ENCODE results near the gene S100A9. TPM values are rescaled to one million over a fixed set of nuclear protein-coding genes. Genes with fewer than 3 reads are reported as not detected.

The S100A9 gene
- polyA plus RNA-seq, 1 donor from 2014 or later = not detected

- no peaks in the 10 kb centered on the region for H3K36me3 ChIP-seq (ENCODE audit: insufficient read depth, low read length)
- H3K9me3 ChIP-seq (ENCODE audit: low read length) = no peaks in the 10 kb centered on the region
- no peaks in the 10 kb centered on the region for H3K27me3 ChIP-seq (ENCODE audit: insufficient read depth, low read depth, low read length)
- no peak overlapping the region for H3K4me2 ChIP-seq (ENCODE audit: low read length)
- H2AFZ ChIP-seq (ENCODE audit: low read depth, low read length) = no peak overlapping the region
- H3K79me2 ChIP-seq (replicated peaks; ENCODE audit: insufficient read depth, low read length) = no peaks in the 10 kb centered on the region
- no peaks in the 10 kb centered on the region for H4K20me1 ChIP-seq (ENCODE audit: insufficient read depth)
- TF ChIP-seq POLR2AphosphoS5 (IDR thresholded peaks at IDR 0.05) (no peak), RAD21 (conservative IDR thresholded peaks at IDR 0.05) (no peak), TAF1 (IDR thresholded peaks at IDR 0.05; ENCODE audit: low read depth) (no peak), MXI1 (conservative IDR thresholded peaks at IDR 0.05; ENCODE audit: poor library complexity, severe bottlenecking) (no peak), EZH2 (IDR thresholded peaks at IDR 0.05; ENCODE audit: borderline replicate concordance, insufficient read depth, low read length, poor library complexity, severe bottlenecking) (no peak), EP300 (conservative IDR thresholded peaks at IDR 0.05; ENCODE audit: poor library complexity, severe bottlenecking) (no peak), CTCF (IDR thresholded peaks at IDR 0.05; ENCODE audit: poor library complexity, severe bottlenecking) (no peak), SMC3 (conservative IDR thresholded peaks at IDR 0.05; ENCODE audit: poor library complexity) (no peak), REST (IDR thresholded peaks at IDR 0.05; ENCODE audit: borderline replicate concordance) (no peak)
- H3F3A ChIP-seq (ENCODE audit: insufficient read depth, low read length, poor library complexity, severe bottlenecking) = no peaks in the 10 kb centered on the region
- no peaks in the 10 kb centered on the region for H3K9me2 ChIP-seq (ENCODE audit: insufficient read depth, low read length)
- H3K4me3 ChIP-seq (ENCODE audit: low read length) = no peak overlapping the region
- H3K27ac ChIP-seq (ENCODE audit: low read length) = no peak overlapping the region
- H3K9ac ChIP-seq (ENCODE audit: low read length) = no peak overlapping the region
Observed at GRCh38 chr1:153399401-153400055, 41.9 kb downstream of the S100A9 start.

- H3K36me3 ChIP-seq (ENCODE audit: insufficient read depth, low read length) = no peaks in the 10 kb centered on the region
Observed at GRCh38 chr1:153400244-153400643, 42.6 kb downstream of the S100A9 start.

More at GRCh38 chr1:153400244-153400643, 42.6 kb downstream of the S100A9 start:
- no peaks in the 10 kb centered on the region for H3K9me3 ChIP-seq (ENCODE audit: low read length)
- H2AFZ ChIP-seq (ENCODE audit: low read depth, low read length) = no peak overlapping the region
- no peaks in the 10 kb centered on the region for H3K9me2 ChIP-seq (ENCODE audit: insufficient read depth, low read length)
- H3F3A ChIP-seq (ENCODE audit: insufficient read depth, low read length, poor library complexity, severe bottlenecking) = no peaks in the 10 kb centered on the region
- no peak overlapping the region for H3K4me2 ChIP-seq (ENCODE audit: low read length)
- no peak overlapping the region for H3K9ac ChIP-seq (ENCODE audit: low read length)
- H3K4me3 ChIP-seq (ENCODE audit: low read length) = no peak overlapping the region
- no peaks in the 10 kb centered on the region for H4K20me1 ChIP-seq (ENCODE audit: insufficient read depth)
- H3K27me3 ChIP-seq (ENCODE audit: insufficient read depth, low read depth, low read length) = no peaks in the 10 kb centered on the region
- H3K27ac ChIP-seq (ENCODE audit: low read length) = no peak overlapping the region
- H3K79me2 ChIP-seq (replicated peaks; ENCODE audit: insufficient read depth, low read length) = no peaks in the 10 kb centered on the region
- TF ChIP-seq CTCF (IDR thresholded peaks at IDR 0.05; ENCODE audit: poor library complexity, severe bottlenecking) (no peak), RAD21 (conservative IDR thresholded peaks at IDR 0.05) (no peak), MXI1 (conservative IDR thresholded peaks at IDR 0.05; ENCODE audit: poor library complexity, severe bottlenecking) (no peak), REST (IDR thresholded peaks at IDR 0.05; ENCODE audit: borderline replicate concordance) (no peak), EP300 (conservative IDR thresholded peaks at IDR 0.05; ENCODE audit: poor library complexity, severe bottlenecking) (no peak), SMC3 (conservative IDR thresholded peaks at IDR 0.05; ENCODE audit: poor library complexity) (no peak), EZH2 (IDR thresholded peaks at IDR 0.05; ENCODE audit: borderline replicate concordance, insufficient read depth, low read length, poor library complexity, severe bottlenecking) (no peak)

Data from neural cell (in vitro differentiated cells).